Activated gamma-delta T cell (primary cell): ENCODE data around the gene MAD1L1.
"Not testable (repeated sequence)": the region's sequence is repeated elsewhere in the genome, so short reads cannot be mapped to it uniquely, and the experiment has no call there.

Source experiments
- DNase-seq: peaks from one replicate; lab custom pipeline; 2025; lab: John Stamatoyannopoulos, UW

The MAD1L1 gene

GRCh38 chr7:1930381-1931065 lies 302.2 kb downstream of the MAD1L1 start:
- no peak for DNase-seq

GRCh38 chr7:1929349-1929925 lies 303.3 kb downstream of the MAD1L1 start:
- not testable (repeated sequence) for DNase-seq

DNA sequence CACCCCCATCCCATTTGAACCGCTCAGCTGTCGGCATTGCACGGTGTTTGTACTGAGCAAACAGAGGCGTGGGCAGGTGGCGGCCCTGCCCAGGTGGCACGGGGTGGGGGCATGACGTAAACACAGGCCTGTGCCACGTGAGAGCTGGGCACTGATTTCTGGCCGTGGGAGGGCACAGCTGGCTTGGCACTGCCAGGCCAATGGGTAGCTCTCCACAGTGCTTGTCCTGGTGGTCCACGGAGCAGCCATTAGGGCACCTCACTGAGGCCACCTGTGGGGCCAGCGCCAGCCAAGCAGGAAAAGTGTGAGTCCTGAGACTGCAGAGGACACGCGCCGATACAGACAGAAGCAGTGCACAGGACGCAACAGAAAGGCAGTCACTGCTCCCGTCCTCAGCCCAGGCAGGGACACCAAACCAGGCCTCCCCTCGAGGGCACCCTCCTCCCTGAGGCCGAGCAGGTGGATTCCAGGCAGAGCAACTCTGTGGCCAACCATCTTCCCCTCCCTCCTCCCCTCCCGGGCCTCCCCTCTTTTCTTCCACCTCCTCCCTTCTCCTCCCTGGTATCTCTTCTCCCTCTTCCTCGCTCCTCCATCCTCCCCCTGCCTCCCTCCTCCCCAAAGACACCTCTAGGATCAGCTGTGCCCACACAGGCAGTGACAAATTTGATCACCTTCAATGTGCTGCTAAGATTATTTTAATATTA lies 303.9 kb downstream of the MAD1L1 start:
- no peak for DNase-seq

DNA sequence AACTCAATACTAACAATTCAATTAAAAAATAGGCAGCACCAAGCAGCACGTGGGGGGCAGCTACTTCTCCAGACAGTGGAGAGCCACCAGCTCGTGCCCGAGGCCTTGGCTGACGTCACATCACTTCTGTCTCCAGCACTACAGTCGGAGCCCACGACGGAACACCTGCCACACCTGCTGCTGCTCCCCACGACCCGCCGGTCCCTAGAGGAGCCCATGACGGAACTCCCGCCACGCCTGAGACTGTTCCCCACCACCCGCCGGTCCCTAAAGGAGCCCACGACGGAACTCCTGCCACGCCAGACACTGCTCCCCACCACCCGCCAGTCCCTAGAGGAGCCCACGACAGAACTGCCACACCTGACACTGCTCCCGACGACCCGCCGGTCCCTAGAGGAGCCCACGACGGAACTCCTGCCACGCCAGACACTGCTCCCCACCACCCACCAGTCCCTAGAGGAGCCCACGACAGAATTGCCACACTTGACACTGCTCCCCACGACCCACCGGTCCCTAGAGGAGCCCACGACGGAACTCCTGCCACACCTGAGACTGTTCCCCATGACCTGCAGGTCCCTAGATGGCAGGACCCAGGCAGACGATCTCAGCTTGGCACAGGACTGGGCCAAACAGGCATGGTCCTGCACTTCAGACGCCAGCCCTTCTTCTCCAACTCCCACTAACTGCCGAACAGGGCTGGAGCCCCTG lies 304.7 kb downstream of the MAD1L1 start:
- DNase-seq = no peak

DNA sequence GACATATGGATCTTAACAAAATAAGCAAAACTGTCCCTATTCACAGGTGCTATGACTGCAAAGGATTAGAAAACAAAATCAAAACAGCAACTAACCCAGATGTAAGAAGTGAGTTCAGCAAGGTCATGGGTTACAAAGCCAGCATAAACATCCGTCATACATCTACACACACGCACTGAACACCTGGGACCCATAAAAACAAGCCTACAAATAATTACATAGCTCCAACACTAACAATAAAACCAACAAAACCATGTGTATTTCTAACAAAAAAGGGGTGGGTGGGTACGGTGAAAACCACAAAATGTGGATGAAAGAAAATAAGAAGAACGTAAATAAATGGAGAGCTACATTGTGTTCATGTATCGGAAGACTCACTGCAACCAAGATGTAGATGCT lies 305.8 kb downstream of the MAD1L1 start:
- DNase-seq = no peak

GRCh38 chr7:1925973-1926907 lies 306.5 kb downstream of the MAD1L1 start:
- DNase-seq = no peak

- DNase-seq = no peak
These were observed 307.4 kb downstream of the MAD1L1 start for GRCh38 chr7:1925349-1925748.

- no peak for DNase-seq
These were observed 308.4 kb downstream of the MAD1L1 start for GRCh38 chr7:1924258-1924817.

DNA sequence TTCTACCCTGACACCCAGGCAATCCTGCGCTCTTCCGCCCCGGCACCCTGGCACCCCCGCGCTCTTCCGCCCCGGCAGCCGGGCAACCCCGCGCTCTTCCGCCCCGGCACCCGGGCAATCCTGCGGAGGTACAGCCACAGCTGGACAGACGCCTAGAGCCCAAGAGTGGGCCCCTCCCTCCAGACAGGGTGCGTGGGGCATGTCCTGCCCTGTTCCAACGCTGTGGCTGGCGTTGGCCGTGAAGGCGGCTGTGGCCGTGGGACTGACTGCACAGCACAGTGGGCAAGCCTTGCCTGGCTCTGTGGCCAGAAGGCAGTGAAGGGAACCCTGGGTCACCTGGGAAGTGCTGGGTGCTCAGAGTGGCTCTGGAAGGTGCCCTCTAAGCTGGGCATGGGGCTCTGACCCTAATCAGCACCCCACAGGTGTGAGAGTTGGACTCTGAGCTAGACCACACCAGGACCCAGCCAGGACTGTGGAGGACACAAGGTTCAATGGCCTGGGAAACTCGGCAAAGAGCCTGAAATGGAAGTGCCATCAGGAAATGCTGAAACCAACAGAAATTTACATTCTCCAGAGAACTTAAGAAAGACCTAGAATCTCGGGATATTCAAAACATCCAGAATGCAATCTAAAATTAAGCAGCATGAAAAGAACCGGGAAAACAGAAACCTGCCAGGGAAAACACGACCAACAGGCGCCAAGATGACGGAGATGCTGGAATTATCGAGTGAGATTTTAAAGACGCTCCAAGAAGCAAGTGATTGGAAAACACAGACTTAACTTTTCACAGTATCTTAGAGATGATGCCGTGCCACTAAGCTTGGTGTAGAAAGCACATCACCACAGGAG lies 309.1 kb downstream of the MAD1L1 start:
- no peak for DNase-seq

- DNase-seq = no peak
These were observed 309.9 kb downstream of the MAD1L1 start for GRCh38 chr7:1922870-1923236.

- no peak for DNase-seq
These were observed 310.5 kb downstream of the MAD1L1 start for GRCh38 chr7:1922071-1922869.

- no peak for DNase-seq
These were observed 311.9 kb downstream of the MAD1L1 start for GRCh38 chr7:1920881-1921280.

DNA sequence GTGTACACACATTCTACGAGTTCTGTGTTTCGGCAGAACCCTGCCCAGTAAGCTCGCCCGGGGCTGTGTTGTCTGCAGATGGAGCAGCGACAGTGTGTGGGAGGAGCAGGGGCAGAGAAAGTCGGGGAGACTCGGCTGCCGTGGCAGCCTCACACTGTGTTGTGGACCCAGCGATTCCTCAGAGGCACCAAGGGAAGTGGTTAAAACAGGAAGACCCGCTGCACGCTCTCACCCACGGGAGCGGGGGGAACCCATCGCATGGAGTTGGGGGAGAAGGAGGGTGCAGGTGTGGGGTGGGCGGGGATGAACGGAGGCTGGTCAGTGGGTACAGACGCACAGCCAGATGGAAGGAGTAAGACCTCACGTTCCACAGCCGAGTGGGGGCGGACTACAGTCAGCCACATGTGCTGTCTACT lies 312.5 kb downstream of the MAD1L1 start:
- DNase-seq = no peak

- DNase-seq = no peak
These were observed 313.0 kb downstream of the MAD1L1 start for GRCh38 chr7:1919539-1920265.

DNA sequence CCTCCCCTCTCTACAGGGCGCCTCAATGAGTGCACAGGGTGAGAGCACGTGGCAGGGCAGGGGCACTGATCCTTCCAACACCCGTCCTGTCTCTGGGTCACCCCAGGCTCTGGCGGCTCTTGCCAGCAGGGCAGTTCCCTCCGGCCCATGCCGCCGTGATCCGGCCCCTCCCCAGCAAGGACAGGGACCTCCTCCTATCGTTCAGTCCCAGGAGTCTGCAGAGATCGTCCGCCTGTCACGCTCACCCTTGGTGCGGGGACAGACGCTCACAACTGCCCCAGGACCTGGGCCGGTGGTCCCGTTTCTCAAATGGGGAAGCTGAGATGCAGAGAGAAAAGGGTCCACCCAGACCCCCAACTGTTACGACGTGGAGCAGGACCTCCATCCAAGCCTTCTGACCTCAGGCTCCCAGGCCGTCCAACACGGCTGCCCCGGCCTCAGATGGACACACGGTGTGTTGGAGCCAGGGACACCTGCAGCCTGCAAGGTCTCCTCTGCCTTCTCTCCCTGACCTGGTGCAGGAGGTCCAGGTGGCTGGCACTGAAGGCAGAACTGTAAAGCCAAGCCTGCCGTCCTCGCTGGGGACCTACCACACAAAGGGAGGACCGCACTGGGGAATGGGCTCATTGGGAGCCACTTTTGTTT lies 313.7 kb downstream of the MAD1L1 start:
- no peak for DNase-seq

DNA sequence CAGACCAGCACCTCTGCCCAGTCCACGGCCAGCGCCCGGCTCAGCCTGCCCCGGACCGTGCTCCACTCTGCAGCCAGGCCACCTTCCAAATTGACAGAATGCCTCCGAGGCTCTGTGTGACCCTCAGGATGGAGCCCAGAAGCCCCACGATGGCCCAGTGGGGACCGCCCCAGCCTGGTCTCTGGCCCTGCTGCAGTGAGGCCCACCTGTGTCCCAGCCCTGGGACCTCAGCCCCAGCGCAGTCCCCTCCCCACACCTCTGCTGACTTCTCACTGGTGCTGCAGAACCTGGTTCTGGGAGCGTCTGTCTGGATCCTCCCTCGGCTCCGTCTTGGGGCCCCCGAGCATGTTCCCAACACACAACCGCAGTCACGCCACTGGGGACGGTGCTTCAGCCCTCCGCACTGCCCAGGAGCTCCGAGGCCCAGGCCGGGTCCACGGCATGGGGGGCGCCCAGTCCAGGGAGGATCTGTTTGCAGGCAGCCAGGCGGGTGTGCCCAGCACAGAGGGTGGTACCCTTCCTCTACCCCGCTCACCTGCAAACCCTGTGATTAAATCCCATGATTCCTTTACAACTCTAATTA lies 314.6 kb downstream of the MAD1L1 start:
- no peak for DNase-seq

- no peak for DNase-seq
These were observed 315.3 kb downstream of the MAD1L1 start for GRCh38 chr7:1917221-1918062.
